Tibial artery (tissue), 4 donors: ENCODE results near the gene NOP9.
A peak's percentile ranks its signal among the peaks of the same experiment; 100 is the strongest.

Experiments used
- DNase-seq, 2 donors: peaks; one replicate each; pipeline ENCODE4 v3.0.0-alpha.2; 2019
- H3K27ac ChIP-seq, 2 donors: fragments of 200-600 bp; sonication (generic) in 1 of 2; 1 replicate in 1 of 2; 2 replicates in 1 of 2; pipeline ENCODE4 v1.5.1; 2018 to 2019; ENCODE audit warnings: mild to moderate bottlenecking in 1 of 2
- H3K27me3 ChIP-seq, 2 donors: fragments of 200-600 bp; sonication (generic) in 1 of 2; one replicate each; pipeline versions ENCODE4 v1.5.1 to v1.6.0; 2016 to 2019
- H3K36me3 ChIP-seq, 3 donors: fragments of 200-600 bp; sonication (generic) in 2 of 3; one replicate each; pipeline ENCODE4 v1.5.1; 2016 to 2019; ENCODE audit warnings: mild to moderate bottlenecking in 2 of 3
- H3K4me1 ChIP-seq, 4 donors: fragments of 200-600 bp; sonication (generic) in 2 of 4; 1 replicate in 3 of 4; 2 replicates in 1 of 4; pipeline ENCODE4 v1.5.1; 2016 to 2019
- H3K4me3 ChIP-seq, 2 donors: fragments of 200-600 bp; sonication (generic) in 1 of 2; 1 replicate in 1 of 2; 2 replicates in 1 of 2; pipeline ENCODE4 v1.5.1; 2018 to 2019; ENCODE audit warnings: mild to moderate bottlenecking in 2 of 2
- H3K9me3 ChIP-seq, 3 donors: fragments of 200-600 bp; sonication (generic) in 1 of 3; one replicate each; pipeline ENCODE4 v1.5.1; 2016 to 2019
- CTCF ChIP-seq, 2 experiments: fragments of 200-600 bp in 1 of 2; fragments of 450-650 bp in 1 of 2; IDR thresholded peaks; one replicate each; pipeline ENCODE4 v1.5.1; 2017 to 2019; ENCODE audit warnings: antibody characterized with exemption in 2 of 2, mild to moderate bottlenecking in 1 of 2, moderate library complexity in 1 of 2
- intact Hi-C: fragments of 100-400 bp; cut with DNase I; formaldehyde crosslinking; loops from one replicate; pipeline ENCODE4 v1.15.0; 2023; ENCODE audit warnings: low total_unique reads

NOP9 gene

GRCh38 chr14:24266344-24267244 lies 33.1 kb upstream of the NOP9 start:
- no peaks in the 10 kb centered on the region for H3K9me3 ChIP-seq

GRCh38 chr14:24267516-24267915 lies 32.1 kb upstream of the NOP9 start:
- intact Hi-C loops: no loop called here
- H3K36me3 ChIP-seq: peaks cover 13 to 58% (median 35%) of the 10 kb centered on the region in 3 donors

More at GRCh38 chr14:24266344-24267244, 33.1 kb upstream of the NOP9 start:
- intact Hi-C loops: no loop called here
- H3K27me3 ChIP-seq: no peaks in the 10 kb centered on the region
- TF ChIP-seq CTCF (IDR thresholded peaks at IDR 0.05): no peak
- H3K36me3 ChIP-seq: peaks cover 13 to 58% (median 35%) of the 10 kb centered on the region in 3 donors
- no peak overlapping the region for H3K4me3 ChIP-seq
- H3K27ac ChIP-seq: no peak overlapping the region
- DNase-seq: peak in 1 of 2 donors; percentile 51
- peaks cover 0 to 7% (median 4%) of the 10 kb centered on the region in 4 donors for H3K4me1 ChIP-seq

GRCh38 chr14:24268225-24268624 lies 31.4 kb upstream of the NOP9 start:
- Histone ChIP-seq H3K9me3 (no peaks in the 10 kb centered on the region), H3K27me3 (no peaks in the 10 kb centered on the region), H3K4me1 (peaks cover 0 to 12% (median 8%) of the 10 kb centered on the region in 4 donors), H3K36me3 (peaks cover 13 to 58% (median 35%) of the 10 kb centered on the region in 3 donors), H3K27ac (no peak overlapping the region), H3K4me3 (no peak overlapping the region)
- intact Hi-C loops: no loop called here
- no peak for DNase-seq
- TF ChIP-seq CTCF (IDR thresholded peaks at IDR 0.05): no peak

More at GRCh38 chr14:24267516-24267915, 32.1 kb upstream of the NOP9 start:
- no peak overlapping the region for H3K4me3 ChIP-seq
- H3K4me1 ChIP-seq: peaks cover 0 to 12% (median 8%) of the 10 kb centered on the region in 4 donors
- H3K27me3 ChIP-seq: no peaks in the 10 kb centered on the region
- no peak overlapping the region for H3K27ac ChIP-seq
- no peak for DNase-seq
- TF ChIP-seq CTCF (IDR thresholded peaks at IDR 0.05): no peak
- H3K9me3 ChIP-seq: no peaks in the 10 kb centered on the region

GRCh38 chr14:24269368-24269767 lies 30.3 kb upstream of the NOP9 start:
- H3K27me3 ChIP-seq: no peaks in the 10 kb centered on the region
- TF ChIP-seq CTCF (IDR thresholded peaks at IDR 0.05): no peak
- no peaks in the 10 kb centered on the region for H3K9me3 ChIP-seq
- intact Hi-C loops: no loop called here
- H3K36me3 ChIP-seq: peaks cover 13 to 58% (median 35%) of the 10 kb centered on the region in 3 donors
- H3K27ac ChIP-seq: no peak overlapping the region
- DNase-seq: no peak
- no peak overlapping the region for H3K4me3 ChIP-seq
- peaks cover 0 to 12% (median 8%) of the 10 kb centered on the region in 4 donors for H3K4me1 ChIP-seq

GRCh38 chr14:24269910-24270536 lies 29.6 kb upstream of the NOP9 start:
- no peak overlapping the region for H3K27ac ChIP-seq
- H3K9me3 ChIP-seq: no peaks in the 10 kb centered on the region
- peaks cover 0 to 12% (median 8%) of the 10 kb centered on the region in 4 donors for H3K4me1 ChIP-seq
- peaks cover 13 to 51% (median 35%) of the 10 kb centered on the region in 3 donors for H3K36me3 ChIP-seq
- no peak for TF ChIP-seq CTCF (IDR thresholded peaks at IDR 0.05)
- DNase-seq: peak in 1 of 2 donors; percentile 54
- intact Hi-C loops: no loop called here
- no peaks in the 10 kb centered on the region for H3K27me3 ChIP-seq
- H3K4me3 ChIP-seq: no peak overlapping the region
